GM21515 (cell line): Measurements from ENCODE around the gene ANKS1A.

ENCODE experiments used
- ATAC-seq: cut with Tn5 transposase; IDR thresholded peaks from one replicate; pipeline ENCODE4 v1.9.1; 2021; ENCODE audit not compliant: unreplicated experiment

ANKS1A gene

DNA sequence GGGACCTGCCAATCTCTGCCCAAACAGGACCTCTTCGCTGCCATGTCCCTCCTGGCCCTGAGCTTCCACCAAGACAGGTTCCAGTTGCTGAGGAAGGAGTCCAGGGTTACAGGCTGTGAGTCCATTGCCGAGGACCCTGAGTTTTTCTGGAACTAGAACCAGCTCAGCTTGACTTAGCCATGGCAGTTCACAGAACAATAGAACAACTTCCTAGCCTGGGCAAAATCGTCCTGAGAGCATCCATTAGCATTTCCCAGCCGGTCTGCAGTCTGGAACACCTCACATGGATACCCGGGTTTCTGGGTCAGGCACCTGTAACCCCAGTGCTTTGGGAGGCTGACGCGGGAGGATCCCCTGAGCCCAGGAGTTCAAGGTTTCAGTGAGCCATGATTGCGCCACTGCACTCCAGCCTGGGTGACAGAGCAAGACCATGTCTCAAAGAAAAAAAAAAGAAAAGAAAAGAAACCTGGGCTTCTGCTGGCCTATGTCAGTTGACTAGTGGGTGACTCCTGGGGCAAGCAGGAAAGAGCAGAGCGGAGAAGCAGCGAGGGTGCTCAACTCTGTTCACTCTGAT is 161.8 kb downstream of the ANKS1A start:
- ATAC-seq: no peak

DNA sequence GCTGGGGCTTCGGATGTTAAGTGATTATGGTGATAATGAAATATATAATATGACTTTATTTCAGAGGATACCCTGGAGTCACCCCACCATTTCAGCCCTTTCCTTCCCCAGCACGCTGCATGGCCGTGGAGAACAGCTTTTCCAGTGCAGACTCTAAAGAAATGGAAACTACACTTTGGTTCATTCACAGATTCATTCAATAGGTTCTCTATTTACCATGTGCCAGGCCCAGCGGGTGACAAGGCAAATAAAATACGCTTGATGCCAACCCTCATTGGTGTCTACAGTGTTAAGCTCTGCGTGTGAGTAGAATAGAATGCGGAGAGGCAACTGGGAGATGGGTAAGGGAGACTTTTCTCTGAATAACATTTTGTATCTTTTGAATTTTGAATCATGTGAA is 162.3 kb downstream of the ANKS1A start:
- no peak for ATAC-seq

DNA sequence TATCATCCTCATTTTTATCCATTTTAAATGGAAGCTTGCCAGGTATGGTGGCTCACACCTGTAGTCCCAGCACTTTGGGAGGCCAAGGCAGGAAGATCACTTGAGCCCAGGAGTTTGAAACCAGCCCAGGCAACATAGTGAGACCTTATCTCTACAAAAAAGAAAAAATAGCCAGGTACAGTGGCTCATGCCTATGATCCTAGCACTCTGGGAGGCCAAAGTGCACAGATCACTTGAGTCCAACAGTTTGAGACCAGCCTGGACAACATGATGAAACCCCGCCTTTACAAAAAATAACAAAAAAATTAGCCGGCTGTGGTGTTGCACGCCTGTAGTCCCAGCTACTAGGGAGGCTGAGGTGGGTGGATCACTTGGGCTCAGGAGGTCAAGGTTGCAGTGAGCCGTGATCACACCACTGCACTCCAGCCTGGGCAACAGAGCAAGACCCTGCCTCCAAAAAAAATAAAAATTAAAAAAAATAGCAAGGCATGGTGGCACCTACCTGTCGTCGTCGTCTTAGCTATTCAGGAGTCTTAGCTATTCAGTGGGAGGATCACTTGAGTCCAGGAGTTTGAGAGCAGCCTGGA is 163.0 kb downstream of the ANKS1A start:
- no peak for ATAC-seq

DNA sequence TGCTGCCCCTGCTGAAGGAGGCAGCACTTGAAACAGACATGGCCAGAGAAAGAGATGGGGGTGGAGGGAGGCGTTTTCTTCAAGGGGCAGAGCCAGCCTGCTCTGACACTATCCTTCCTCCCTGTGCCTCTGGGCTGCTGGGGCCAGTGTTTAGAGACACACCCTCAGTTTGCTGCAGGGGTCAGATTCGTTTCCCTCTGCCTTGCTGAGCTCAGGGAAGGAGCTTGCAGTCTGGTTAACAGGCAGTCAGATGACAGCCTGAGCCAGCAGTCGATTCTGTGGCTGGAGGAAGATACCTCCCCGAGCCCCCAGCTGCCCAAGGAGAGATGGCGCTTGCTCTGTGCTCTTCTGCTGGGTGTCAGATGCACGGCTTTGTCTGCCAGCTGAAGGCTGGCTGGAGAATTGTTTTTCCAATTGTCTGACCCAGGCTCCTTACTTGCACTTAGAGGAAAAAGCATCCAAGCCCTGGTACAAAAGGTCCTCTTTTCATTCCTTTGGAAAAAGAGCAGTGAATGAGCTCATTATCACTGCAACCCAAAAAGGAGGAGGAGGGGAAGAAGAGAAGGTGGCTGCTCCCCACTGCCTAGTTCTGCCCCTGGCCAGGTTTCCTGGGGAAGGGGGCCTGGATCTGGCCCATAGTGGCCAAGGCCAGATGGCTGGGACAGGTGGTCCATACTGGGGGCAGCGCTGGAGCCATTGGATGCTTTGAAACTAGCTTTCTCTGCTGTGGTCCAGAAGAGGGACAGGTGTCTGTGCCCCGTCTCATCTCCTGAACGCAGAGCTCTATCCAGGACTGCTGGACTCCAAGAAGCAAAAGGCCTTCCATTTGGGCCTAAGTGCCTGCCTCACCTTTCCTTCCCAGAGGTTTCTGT is 163.9 kb downstream of the ANKS1A start:
- ATAC-seq: no peak

DNA sequence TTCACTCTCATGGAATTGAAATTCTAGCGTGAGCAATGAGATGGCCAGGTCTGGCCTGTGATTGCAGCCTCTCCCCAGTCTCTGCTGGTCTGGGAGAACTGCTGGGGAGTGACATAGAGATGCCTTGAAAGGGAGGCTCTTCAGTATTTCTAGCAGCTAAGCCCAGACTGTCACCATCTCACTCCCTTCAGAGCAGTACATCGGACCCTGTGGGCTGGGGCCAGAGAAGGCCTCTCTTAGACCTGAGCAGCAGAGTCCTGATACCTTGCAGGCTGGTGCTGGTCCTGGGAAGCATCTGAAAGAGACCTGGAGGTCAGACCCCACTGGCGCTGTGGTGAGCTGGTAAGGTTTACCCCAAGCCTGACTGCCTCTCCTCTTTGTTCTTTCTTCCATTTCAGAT is 164.6 kb downstream of the ANKS1A start:
- ATAC-seq: no peak

DNA sequence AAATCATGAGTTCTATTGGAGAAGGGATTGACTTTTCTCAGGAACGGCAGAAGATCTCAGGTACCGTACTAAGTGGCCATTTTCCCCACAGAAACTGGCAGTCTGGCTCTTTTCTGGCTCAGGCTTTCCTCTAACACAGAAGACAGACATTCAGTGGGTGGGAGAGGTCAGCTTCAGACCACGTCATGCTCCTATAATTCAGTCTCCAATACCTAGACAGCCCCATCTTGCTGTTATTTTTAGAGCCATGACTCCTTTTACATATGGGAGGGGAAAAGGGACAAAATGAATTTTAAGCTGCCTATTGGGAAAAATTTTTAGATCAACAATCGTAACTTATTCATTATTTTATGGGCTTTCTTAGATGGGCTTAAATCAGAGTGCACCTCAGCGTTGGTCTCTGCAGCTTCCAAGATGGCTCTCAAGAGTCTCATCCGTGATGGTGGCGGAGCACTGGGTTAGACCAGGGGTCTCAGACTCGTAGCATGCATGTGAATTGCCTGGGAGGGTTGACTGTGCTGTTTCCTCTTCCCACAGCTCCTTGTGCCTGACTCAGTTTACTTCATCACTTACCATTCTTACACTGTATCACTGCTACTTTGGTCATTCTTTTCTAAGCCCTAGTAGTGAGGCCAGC is 165.2 kb downstream of the ANKS1A start:
- no peak for ATAC-seq

DNA sequence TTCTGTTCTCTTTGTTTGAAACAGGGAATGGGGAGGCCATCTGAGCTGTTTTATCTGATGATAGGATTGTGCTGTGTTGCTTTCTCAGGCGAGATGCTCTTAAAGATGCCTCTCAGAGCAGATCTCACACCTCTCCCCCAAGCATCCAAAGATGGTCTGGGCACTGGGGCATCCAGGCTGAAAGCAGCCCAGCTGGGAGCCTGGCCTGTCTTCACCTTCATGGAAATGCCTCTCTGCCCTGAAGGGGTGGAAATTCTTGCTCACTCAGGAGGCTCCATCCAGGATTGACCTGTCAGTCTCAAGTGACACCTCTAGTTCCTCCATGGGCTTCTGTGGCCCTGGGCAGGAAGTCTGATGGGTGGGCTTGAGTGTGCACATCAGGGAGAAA is 165.7 kb downstream of the ANKS1A start:
- ATAC-seq: no peak

DNA sequence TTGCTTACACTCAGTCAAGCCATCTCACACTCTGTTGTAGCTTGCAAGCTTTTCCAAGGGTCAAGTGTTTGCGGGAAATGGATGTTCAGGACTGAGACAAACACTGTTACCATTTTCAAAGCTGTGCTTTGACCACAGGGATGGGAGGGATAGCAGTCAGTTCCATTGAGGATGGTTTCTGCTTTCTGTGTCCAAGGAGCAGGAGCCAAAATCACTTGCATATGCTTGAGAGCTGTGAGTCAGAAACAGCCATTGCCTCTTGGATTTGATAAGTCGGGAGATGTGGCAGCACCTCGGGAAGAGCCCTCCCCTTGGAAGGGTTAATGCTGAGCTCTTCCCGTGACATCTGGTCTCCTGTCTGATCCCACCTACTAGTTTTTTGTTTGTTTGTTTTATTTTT is 166.8 kb downstream of the ANKS1A start:
- ATAC-seq: no peak

DNA sequence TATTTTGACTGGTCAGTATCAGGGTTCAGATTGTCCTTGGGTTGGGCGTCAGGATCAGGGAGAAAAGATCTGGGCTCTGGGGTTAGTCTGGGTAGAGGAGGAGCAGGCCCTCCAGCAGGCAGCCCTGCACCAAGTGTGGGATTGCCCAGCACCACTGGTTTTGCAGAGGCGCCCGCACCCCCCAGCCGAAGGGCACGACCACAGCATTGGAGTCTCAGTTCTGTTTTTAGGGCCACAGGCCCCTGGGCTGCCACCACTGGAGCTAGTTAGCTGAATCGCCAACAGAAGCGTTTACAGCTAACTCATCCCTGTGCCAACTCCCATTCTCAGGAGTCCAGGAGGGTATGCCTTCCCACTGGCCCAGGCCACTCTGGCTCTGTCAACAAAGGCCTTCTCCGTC is 167.9 kb downstream of the ANKS1A start:
- no peak for ATAC-seq

DNA sequence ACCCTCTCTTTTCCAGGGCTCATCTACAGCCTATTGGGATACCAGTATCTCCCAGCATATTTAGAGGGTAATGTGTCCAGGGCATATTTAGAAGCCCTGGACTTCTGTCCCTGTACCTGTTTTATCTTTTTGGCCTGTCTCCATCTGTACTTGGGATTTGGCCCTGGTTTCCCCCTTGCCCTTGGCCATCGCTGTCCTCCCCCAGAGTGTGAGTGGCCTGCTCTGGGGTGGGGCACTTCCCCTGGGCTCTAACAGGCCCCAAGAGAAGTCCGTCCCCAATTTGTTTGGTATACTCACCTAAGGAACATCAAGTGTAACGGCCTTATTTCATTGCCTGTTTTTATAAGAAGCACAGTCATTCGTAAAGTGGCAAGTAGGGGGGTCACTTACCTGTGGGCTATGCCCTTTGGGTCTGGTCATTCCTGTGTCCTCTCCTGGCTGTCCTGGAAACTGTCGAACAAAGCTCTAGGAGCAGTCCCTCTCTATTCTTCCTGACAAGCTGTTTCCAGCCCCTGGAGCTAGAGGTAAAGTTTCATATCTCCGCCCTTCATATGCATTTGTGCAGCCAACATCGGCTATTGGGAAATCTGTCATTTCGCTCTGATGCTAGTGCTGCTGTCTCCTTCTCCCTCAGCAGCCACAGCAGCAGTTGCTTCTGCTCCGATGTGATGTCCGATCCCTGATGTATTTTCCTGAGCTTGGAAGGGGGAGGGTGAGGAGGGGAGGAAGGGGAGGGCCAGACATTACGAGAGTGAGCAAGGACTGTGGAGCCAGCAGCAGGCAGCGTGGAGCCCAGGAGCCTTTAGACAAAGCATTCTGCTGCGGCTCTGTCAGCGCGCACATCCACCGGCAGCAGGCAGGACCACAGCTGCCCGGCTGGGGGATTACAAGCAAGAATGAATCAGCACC is 168.6 kb downstream of the ANKS1A start:
- ATAC-seq: no peak

DNA sequence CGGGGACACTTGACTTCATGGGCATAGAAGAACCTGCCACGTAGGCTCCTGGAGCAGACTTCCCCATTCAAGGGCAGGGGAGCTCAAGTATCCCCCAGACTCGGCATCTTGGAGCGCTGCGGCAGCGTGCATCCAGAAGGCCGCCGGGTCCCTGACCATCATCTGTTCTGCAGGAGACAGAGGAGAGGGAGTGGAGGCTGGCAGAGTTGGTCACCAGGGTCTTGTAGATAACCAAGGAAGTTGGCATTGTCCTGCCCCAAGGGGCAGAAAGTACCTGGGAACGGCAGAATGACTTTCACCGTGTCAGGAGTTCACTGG is 169.3 kb downstream of the ANKS1A start:
- ATAC-seq: no peak

DNA sequence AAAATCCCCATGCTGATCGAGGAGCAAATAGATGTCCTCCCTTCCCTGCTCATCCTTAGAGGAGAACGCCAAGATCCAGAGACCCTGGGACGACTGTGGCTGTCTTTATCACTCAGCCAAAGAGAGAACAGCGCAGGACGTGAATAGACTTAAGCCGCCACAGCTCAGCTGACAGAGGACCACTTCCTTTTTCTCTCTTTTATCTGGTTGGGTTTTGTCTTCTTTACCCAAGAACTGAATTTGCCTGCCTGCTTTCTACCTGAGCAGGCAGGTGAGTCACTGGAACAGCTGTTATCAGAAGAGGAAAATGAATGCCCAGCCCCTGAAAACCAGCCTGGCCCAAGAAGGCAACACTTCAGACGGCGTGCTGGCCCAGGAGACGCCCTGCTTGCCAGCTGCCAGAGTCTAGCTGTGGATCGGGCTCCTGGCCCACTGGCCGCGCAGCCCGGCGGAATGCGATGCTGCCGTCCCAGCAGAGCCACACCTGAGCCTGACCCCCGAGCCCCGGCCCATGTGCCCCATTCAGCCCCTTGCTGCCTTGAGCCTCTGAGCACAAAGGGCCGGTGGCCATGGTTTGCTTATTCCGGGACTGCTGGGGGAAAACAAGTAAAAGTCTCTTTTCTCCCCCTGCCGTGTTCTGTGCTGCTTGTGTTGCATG is 169.9 kb downstream of the ANKS1A start:
- ATAC-seq: no peak

DNA sequence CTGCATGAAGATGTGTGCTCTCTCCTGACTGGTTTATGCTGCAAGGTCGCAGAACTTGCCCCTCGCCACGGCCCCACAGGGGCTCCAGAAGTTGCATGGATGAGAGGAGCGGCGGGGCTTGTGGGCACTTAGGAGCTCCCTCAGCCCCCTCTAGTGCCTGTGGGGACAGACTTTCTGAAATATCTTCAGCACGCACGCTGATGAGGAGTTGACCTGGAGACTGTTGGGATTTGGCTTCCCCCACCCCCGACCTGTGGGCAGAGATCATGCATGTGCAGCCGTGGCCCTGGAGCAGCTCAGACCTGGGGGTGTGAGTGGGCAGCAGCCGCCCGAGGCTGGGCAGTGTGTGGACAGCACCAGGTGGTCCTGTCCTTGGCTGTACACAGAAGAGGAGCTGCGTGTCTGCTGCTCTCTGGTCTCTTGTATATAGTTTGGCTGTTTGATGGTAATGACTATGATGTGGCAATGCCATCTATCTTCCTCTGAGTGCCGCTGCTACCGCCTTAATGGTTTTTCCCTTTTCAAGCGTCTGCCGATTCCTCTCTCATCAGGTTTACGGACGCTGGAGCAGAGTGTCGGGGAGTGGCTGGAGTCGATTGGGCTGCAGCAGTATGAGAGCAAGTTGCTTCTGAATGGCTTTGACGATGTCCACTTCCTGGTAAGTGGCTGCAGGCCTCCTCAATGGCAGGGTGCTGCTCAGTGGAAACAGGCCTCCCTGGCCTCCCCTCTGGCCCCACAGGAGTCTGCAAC is 170.7 kb downstream of the ANKS1A start:
- no peak for ATAC-seq

DNA sequence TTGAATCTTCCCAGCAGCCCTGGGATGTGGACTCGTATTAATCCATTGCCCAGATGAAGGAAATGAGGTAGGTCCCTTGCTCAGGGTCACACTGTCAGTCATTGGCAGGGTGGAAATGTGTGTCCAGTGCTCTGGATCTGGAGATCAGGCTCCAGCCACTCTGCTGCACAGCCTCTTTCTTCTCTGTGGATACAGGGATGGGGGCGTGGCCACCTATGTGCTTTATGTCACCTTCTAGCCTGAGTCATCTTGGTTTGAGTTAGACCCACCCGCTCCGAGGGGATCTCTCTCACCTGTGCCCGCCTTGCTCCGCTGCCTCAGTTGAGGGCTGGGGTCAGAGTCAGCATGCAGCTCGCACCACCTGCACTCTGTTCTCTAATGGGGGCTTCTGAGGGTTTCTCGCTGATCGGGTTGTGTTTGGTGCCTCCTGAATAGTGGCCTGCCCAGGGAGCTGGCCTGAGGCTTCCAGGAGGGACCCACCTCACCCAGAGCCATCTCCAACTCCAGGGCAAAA is 172.1 kb downstream of the ANKS1A start:
- ATAC-seq: no peak

DNA sequence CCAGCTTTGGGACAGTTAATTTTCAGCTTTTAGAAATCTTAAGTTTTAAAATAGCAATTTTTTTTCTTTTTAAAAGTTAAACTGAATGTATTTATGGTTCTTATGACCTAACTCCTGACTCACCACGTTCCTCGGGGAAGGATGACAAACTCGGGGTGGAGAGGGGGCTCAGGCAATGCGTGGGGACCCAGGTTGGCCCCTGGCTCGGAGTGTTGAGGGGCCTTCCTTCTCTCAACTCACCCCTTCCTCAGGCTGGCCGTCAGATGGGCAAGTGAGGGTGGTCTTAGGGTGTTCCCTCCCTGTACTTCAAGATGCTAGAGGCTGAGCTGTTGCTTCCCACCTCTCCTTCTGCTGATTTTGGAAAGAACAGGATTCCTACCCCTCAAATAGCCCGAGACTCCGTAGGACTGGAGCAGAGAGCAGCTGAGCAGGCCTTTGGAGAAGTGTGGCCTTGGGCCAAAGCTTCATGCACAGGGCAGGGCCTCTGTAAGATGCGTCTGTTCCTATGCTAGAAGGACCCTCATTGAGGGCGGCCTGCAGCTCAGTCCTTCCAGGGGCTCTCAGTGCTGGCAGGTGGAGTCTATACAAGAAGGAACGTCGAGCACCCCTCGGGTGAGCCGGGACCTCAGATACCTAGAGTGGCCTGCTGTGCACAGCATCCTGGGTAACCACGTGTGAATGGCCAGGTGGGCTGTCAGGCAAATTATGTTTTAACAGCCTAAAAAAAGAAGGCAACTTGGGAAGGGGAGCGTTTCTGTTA is 172.8 kb downstream of the ANKS1A start:
- no peak for ATAC-seq

DNA sequence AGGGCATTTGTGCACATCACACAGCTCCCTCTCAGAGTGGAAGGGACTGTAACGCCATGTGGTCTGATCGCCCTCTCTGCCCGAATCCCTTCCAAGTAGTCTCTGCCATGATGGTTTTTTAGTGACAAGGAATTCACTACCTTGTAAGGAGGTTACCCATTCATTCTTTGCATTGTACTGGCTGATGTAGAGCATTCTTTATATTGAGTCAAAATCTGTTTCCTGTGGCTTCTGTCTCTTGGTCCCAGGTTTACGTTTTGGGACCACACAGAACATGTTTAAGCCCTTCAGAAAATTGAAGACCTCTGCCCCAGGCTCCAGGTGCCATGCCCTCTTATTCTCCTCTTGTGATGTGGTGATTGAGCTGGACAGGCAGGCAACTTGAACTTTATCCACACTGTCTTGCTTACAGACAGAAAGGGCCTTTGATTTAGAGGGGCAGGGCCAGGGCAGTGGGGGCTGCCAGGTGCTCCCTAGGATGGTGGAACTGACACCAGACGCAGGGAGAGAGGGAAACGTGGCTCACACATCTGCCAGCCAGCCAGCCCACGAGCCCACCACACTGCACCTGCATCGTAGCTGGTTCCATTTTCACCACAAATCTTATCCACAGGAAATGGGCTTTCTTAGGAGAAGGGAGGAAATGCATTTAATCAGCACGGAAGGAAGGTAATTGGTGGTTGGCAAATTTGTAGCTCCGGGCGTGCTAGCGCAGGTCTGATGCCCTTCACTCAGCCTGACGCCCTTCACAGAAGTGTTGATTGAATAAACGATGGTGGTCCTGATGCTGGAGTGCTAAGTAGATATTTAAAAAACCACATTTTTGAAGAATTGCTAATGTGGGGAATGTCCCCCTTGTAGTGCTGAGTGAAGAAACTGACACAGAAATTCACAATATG is 173.9 kb downstream of the ANKS1A start:
- ATAC-seq: no peak

DNA sequence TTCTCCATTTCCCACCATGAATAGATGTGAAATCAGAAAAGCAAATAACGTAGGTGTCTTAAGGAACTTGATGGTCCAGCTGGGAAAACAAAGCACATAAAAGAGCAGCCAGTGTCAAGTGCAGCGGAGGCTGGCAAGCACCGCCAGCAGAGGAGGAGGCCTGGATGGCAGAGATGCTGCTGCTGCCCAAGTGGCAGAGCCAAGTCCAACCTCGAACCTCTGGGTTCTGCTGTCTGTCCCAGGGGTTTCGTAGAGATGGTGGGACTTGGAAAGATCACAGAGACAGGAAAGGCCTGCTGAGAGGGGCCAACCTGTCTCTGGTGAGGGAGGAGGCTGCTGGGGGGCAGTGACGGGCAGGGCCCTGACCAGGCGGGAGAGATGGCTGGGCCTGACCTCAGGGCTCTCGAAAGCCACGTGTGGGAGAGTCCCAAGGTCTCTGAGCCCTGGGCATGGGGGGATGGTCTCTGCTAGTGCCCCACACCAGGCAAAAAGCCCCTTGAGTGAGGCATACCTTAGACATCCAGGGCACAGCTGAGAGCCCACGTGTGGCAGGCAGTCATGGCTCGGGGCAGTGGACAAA is 174.7 kb downstream of the ANKS1A start:
- no peak for ATAC-seq

DNA sequence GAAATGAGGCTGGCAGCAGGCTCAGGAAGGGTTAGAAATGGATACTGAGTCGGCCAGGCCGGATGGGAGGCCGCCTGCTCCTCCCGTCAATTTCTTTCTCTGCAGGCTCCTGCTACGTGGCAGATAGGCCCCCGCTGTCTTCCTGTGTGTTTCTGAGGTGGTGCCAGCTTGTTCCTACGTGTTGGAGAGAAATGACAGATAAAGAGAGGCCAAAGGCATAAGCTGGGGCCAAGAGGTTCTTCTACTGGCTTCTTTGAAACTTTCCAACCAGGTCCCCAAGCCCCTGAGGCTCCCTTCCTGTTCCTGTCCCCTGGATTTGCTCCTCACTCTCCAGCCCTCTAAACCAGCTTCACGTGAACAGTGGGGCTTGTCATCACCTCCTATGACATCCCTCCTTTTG is 175.2 kb downstream of the ANKS1A start:
- ATAC-seq: no peak
